UCSD-AML1 (cell line): Measurements from ENCODE around the gene TEX54.
A peak's percentile ranks its signal among the peaks of the same experiment; 100 is the strongest.
"Not testable (repeated sequence)": the region's sequence is repeated elsewhere in the genome, so short reads cannot be mapped to it uniquely, and the experiment has no call there.

Experiments
- DNase-seq: peaks from one replicate; lab custom pipeline; 2025; ENCODE audit not compliant: unreplicated experiment; lab: John Stamatoyannopoulos, UW

TEX54 gene

GRCh38 chr11:62855571-62856332, 23.1 kb upstream of the TEX54 start:
- DNase-seq = peak; percentile 97

GRCh38 chr11:62854825-62855570, 22.4 kb upstream of the TEX54 start:
- DNase-seq = no peak

GRCh38 chr11:62854013-62854824, 21.6 kb upstream of the TEX54 start:
- DNase-seq = no peak

- no peak for DNase-seq
These were observed 20.8 kb upstream of the TEX54 start for GRCh38 chr11:62853279-62853965.

DNA sequence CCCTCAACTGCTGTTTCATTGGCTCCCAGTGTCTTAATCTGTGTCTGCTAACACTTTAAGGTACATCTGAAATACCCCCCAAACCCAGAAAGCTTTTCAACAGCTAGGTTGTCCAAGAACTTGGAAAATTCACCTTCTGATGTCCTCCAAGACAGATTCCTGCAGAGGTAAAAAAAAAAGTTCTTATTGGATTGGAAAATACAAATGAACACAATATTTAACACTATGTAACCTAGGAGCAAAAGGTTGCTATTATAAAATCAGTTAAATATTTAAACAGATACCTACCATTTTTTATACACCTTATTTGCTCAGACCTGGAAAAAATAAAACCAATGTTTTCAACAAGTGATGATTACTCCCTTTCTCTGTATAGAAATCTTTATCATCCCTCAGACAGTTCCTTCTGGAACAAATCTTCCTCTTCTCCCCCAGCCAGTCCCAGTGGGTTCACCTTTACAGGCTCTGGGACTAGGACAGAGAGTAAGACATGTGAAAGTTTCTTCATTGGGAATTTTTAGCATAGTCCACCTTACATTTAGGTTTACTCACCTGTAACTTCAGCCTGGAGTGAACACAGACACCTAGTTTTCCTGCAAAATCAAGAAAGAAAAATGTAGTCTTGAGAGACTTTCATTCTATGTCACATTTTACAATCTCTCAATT, 20.0 kb upstream of the TEX54 start:
- no peak for DNase-seq

DNA sequence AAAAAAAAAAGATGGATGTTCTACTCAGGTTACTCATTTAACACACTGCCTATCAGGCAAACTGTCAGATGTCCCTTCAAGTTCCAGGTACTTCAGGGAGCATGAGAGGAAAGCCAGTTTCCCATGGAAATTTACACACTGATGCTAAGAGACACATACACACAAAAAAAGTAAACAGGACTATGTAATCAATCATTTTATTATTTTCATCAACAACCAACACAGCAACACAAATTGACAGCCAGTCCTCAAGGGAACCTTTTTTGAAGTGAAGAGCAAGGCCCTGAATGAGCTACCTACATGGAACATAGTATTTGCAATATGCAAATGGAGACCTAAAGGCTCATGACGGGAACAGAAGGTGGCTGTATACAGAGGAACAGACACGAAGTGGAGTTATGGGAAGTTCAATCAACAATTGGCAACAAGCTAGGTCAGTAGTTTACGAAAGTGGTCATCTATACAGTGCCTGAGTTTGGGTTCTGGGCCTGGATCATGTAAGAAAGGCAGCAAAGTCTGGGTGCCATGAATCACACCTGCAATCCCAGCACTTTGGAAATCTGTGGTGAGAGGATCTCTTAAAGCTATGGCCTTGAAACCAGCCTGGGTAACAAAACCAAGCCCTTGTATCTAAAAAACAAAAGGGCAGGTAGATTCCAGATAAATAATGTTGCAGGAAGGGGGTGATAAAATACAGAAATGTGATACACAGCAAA, 19.3 kb upstream of the TEX54 start:
- no peak for DNase-seq

- no peak for DNase-seq
These were observed 18.5 kb upstream of the TEX54 start for GRCh38 chr11:62850911-62851806.

DNA sequence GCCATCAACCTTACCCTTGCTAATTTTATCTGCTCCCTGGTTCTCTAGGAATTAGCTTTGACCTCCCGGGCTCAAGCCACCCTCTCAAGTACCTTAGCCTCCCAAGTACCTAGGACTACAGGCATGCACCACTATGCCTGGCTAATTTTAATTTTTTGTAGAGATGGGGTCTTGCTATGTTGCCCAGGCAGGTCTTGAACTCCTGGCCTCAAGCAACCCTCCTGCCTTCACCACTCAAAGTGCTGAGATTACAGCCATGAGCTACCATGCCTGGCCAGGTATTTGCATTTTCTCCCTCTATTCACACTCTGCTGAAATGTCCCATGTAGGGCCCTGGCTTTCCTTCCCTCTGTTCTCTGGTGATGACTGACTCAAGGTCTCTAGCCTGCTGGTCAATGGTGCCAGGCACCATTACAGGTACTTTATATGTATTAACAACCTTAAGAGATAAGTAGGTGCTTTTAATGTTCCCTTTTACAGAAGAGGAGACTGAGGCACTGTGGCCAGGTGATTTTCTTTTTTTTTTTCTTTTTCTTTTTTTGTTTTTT, 15.2 kb upstream of the TEX54 start:
- no peak for DNase-seq

GRCh38 chr11:62846177-62846576, 13.5 kb upstream of the TEX54 start:
- no peak for DNase-seq

DNA sequence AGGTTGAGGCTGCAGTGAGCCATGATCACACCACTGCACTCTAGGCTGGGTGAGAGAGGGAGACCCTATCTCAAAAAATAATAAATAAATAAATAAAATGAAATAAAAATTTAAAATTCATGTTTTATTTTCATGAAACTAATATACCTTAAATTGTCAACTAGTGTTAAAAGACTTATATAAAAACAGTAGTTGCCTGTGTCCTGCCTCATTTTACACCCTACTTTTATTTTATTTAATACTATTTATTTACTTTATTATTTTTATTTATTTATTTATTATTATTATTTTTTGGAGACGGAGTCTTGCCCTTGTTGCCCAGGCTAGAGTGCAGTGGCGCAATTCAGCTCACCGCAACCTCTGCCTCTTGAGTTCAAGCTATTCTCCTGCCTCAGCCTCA, 11.5 kb upstream of the TEX54 start:
- no peak for DNase-seq

DNA sequence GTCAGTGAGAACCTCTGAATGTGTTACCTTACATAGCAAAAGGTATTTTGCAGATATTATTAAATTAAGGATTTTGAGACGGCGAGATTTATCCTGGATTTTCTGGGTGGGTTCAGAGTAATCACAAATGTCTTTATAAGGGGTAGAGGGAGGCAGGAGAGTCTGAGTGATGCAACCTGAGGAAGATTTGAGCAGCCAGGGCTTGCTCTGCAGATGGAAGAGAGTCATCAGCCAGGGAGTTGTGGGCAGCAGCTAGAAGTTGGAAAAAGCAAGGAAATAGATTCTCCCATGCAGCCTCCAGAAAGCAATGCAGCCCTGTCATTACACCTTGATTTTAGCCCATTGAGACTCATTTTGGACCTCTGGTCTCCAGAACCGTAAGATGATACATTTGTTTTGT, 10.8 kb upstream of the TEX54 start:
- DNase-seq = no peak

- DNase-seq = not testable (repeated sequence)
These were observed 10.2 kb upstream of the TEX54 start for GRCh38 chr11:62842891-62843290.

- DNase-seq = peak; percentile 42
These were observed 9.6 kb upstream of the TEX54 start for GRCh38 chr11:62842171-62842741.

DNA sequence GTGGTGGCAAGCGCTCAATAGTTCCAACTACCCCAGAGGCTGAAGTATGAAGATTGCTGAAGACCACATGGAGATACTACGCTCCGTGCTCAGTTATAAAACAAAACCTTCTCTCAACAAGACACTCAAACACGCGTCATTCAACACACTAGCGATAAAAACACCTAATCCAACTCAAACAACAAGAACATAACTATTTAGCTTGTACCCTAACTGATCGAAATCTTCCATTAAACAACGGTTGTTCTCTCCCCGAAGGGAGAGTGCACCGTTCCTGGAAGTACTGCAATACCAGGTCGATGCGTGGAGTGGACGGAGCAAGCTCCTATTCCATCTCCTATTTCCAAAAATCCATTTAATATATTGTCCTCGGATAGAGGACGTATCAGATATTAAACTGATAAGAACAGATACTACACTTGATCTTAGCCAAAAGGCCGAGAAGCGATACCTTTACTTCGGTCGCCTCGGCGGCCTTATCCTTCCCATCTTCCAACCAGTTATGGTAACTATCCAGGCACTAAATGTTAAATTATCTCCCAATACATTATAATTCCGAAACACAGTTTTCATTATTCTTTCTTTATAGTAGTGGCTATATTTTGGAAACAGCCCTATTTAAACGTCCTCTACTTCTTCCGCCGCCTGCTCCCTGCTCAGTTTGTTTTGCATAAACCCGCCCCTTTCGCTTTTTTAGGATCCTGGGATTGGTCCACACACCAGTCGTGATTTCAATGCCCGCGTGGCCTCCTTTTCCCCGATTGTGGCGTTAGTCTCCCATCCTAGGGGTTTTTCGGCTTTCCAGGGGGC, 8.9 kb upstream of the TEX54 start:
- DNase-seq = peak; percentile 79

DNA sequence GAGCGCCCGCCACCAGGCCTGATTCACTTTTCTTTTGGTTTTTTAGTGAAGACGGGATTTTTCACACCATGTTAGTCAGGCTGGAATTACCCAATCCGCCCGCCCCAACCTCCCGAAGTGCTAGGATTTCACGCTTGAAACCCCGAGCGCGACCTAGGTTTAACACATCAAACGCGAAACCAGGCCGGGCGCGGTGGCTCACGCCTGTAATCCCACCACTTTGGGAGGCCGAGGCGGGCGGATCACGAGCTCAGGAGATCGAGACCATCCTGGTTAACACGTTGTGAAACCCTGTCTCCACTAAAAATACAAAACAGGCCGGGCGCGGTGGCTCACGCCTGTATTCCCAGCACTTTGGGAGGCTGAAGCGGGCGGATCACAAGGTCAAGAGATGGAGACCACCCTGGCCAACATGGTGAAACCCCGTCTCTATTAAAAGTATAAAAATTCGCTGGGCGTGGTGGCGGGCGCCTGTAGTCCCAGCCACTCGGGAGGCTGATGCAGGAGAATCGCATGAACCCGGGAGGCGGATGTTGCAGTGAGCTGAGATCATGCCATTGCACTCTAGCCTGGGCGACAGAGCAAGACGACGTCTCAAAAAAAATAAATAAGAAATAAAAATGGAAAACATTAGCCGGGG, 8.2 kb upstream of the TEX54 start:
- DNase-seq = peak; percentile 78

DNA sequence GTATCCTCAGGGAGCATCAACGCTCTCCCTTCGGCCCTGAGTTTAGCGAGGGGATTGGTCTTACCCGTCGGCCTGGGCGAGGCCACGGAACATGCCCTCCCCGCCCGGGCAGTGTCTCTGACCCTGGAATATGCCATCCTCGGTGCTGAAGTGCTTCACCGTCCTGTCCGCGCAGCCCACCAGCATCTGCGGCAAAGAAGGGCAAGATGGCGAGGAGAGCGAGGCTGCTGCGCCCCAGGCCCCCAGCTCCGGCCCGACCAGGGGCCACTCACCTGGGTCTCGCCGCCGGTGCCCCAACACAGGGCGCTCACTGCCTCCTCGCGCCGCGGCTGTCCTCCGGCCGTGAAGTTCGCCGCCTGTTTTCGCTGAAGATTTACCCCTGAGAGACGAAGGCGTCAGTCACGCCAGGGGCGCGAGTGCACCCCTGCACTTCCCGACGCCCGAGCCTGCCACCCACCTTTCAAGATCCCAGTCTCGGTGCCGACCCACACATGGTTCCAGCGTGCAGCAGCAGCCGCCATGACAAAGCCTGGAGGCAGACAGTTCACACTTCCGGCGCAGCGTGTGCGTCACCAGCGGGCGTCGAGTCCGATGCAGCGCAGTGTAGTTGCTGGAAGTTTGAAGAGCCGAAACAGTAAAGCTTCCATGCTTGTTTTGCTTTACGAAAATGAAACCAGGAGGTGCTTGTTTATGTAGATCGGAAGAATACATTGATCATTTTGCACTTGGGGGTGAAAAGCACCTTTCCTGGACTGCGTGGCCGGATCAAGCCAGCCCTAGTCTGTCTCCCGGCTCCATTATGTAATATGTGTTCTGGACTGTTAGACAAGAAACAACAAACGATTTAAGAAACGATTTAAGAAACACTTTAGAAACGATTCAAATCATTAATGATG, 6.7 kb upstream of the TEX54 start, which contains the start of gene WDR74:
Gene WDR74, minus strand, starts transcription at position 541 of the 896 bp plus-strand sequence. Its CDS starts 20 bp downstream, at position 521.
- peak; percentile 89 for DNase-seq
